IMR-90 (cell line): ENCODE measurements around the gene SHB.

Experiments
- CEBPB ChIP-seq: IDR thresholded peaks from 2 replicates; pipeline ENCODE4 v1.6.1; 2012; ENCODE audit warnings: low read depth, low read length, improper control_type of control experiment
- CTCF ChIP-seq: conservative IDR thresholded peaks from 2 replicates; pipeline ENCODE4 v1.5.1; 2012; ENCODE audit warnings: mild to moderate bottlenecking, low read depth, low read length, improper control_type of control experiment
- FOS ChIP-seq: fragments of 150-350 bp; IDR thresholded peaks from 2 replicates; pipeline ENCODE4 v1.6.1; 2016; ENCODE audit warnings: low read depth, low read length
- MAFK ChIP-seq: IDR thresholded peaks from 2 replicates; pipeline ENCODE4 v1.6.1; 2012; ENCODE audit warnings: low read depth, low read length, improper control_type of control experiment
- MXI1 ChIP-seq: IDR thresholded peaks from 2 replicates; pipeline ENCODE4 v1.6.1; 2012; ENCODE audit warnings: low read depth, mild to moderate bottlenecking, low read length, moderate library complexity, borderline replicate concordance
- POLR2A ChIP-seq: IDR thresholded peaks from 2 replicates; pipeline ENCODE4 v1.6.1; 2012; ENCODE audit warnings: mild to moderate bottlenecking, low read depth, low read length
- RFX5 ChIP-seq: IDR thresholded peaks from 2 replicates; pipeline ENCODE4 v1.8.0; 2012; ENCODE audit warnings: low read depth, mild to moderate bottlenecking, low read length, moderate library complexity
- SMC3 ChIP-seq: fragments of 150-350 bp; IDR thresholded peaks from 2 replicates; pipeline ENCODE4 v1.6.1; 2016; ENCODE audit warnings: low read depth, mild to moderate bottlenecking, antibody characterized with exemption, low read length, moderate library complexity

- no peak for TF ChIP-seq CTCF
- TF ChIP-seq SMC3, result no peak
- TF ChIP-seq POLR2A, result no peak
- no peak for TF ChIP-seq MXI1
- TF ChIP-seq MAFK, result no peak
- TF ChIP-seq FOS, result no peak
- TF ChIP-seq RFX5, result no peak
- no peak for TF ChIP-seq CEBPB
Measured at GRCh38 chr9:38037981-38038306, 31.1 kb downstream of the SHB start.
